Thyroid gland (tissue), 4 donors: ENCODE data around the gene CACFD1.

ENCODE experiments used
- CTCF ChIP-seq, 6 experiments: fragments of 200-600 bp in 3 of 6; fragments of 450-650 bp in 3 of 6; sonication (generic) in 3 of 6; IDR thresholded peaks; one replicate each; pipeline ENCODE4 v1.5.1; 2016 to 2019; ENCODE audit warnings: antibody characterized with exemption in 6 of 6, mild to moderate bottlenecking in 2 of 6, inconsistent platforms in 1 of 6, moderate library complexity in 1 of 6
- POLR2A ChIP-seq, 2 donors: fragments of 450-650 bp; IDR thresholded peaks; one replicate each; pipeline ENCODE4 v1.6.1; 2017; ENCODE audit warnings: antibody characterized with exemption in 2 of 2, mild to moderate bottlenecking in 2 of 2, moderate library complexity in 1 of 2

- no peak for TF ChIP-seq POLR2A (IDR thresholded peaks at IDR 0.05)
- no peak for TF ChIP-seq CTCF (IDR thresholded peaks at IDR 0.05)
These were observed 56.6 kb downstream of the CACFD1 start for GRCh38 chr9:133516256-133516960.
